Measurements from ENCODE around the gene MAP4.

GRCh38 chr3:47961815-47962606, 54.2 kb downstream of the MAP4 start:
- TF ChIP-seq EZH2 (IDR thresholded peaks at IDR 0.05; ENCODE audit: insufficient read depth, poor library complexity, severe bottlenecking) (no peak), EZH2phosphoT487 (IDR thresholded peaks at IDR 0.05; ENCODE audit: insufficient read depth, low read depth) (no peak)

Measured in GM23248 (cell line).